ENCODE results near the gene CDK11A.
"Not testable (repeated sequence)": the region's sequence is repeated elsewhere in the genome, so short reads cannot be mapped to it uniquely, and the experiment has no call there.

CDK11A gene

DNA sequence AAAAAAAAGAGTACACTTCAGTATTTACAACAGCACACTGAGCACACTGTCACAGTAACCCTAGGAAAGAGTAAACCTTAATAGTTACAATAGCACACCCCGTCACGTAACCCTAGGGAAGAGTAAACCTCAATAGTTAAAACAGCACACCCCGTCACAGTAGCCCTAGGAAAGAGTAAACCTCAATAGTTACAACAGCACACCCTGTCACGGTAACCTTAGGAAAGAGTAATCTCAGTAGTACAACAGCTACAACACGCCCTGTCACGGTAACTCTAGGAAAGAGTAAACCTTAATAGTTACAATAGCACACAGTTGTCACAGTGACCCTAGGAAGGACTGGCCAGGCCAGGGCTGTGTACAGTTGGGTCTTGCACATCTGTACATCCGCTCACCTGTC, 3.0 kb downstream of the CDK11A start:
- no peak for DNase-seq (ENCODE audit: low spot score)

DNA sequence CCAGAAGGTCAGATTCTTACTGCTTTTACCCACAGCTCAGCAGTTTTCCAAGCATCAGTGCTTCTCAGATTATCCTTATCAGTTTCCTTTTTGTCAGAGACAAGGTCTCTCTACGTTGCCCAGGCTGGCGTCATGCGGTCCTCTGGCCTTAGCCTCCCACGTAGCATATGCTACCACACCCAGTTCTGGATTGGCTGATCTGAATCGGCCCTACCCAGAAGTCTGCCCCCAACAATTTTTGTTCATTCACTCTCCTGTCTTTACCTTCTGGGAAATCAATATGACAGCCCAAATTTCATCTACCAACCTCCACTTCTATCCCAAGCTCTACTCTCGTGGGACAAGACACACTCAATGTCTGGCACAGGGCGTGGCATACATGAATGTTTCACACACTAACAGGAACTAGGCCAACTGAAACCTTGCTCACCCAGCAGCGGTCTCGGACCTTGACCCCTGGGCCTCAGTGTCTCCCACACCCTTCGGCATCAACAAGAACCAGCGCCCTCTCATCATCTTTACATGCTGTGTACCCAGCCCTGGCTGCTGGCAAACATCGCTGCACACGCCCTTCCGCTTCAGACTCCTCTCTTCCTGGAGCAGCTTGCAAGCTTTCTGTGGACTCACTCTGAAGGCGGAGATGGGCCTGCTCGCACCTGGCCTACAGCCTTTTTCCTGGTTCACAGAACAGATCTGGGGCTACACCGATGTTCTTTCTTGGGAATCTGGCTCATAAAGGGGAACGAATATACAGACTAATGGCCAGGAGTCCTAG, 8.9 kb downstream of the CDK11A start:
- not testable (repeated sequence) for DNase-seq (ENCODE audit: low spot score)

DNA sequence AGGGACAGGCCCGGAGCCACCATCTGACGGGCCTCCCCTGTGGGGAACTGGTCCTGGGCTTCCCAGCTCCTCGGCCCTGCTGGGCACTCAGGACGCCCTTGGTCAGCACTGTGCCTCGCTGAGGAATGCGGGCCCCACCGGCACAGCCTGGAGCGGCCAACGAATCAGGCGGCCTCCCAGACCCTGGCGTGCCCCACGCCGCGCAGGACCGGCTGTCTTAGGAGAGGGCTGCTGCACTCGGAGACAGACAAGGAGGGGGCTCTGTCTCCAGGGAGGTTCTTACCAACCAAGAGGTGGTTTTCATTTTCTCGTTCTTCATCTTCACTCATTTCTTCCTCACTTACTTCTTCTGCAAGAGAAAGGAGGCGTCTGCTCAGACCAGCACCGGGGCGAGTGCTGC, 16.3 kb downstream of the CDK11A start:
- DNase-seq (ENCODE audit: low spot score): not testable (repeated sequence)

DNA sequence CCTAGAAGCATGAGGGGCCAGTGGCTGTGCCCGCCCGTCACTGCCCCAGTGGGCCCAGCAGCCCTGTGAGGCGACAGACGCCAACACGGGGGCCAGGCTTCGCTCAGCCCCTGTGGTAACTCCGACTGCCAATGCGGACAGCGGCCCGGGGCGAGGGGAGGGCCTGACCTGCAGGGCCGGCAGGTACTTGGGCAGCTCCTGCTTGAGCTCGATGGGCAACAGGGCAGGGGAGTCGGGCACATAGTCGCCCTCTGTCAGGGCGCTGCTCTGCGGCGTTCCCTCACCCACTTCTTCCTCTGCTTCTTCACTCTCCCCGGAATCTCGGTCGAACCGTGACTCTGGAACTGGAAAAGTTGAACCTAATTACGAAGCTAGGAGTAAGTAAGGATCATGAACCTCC, 16.9 kb downstream of the CDK11A start:
- not testable (repeated sequence) for DNase-seq (ENCODE audit: low spot score)

DNA sequence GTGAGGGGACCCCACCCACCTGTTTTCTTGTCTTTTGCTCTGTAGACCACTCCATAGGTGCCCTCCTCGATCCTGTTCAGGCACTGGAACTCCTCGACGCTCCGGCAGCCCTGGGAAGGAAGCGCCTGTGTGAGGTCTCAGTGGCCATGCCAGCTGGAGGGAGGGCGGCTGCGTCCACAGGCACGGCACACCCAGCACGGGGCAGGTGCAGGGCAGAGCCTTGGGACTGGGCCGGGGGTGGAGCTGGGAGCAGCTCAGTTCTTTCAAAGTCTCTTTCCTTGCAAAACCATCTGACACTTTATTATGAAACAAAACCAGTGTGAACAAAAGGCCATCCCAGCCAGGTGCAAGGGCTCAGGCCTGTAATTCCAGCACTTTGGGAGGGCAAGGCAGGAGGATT, 18.5 kb downstream of the CDK11A start:
- not testable (repeated sequence) for DNase-seq (ENCODE audit: low spot score)

DNA sequence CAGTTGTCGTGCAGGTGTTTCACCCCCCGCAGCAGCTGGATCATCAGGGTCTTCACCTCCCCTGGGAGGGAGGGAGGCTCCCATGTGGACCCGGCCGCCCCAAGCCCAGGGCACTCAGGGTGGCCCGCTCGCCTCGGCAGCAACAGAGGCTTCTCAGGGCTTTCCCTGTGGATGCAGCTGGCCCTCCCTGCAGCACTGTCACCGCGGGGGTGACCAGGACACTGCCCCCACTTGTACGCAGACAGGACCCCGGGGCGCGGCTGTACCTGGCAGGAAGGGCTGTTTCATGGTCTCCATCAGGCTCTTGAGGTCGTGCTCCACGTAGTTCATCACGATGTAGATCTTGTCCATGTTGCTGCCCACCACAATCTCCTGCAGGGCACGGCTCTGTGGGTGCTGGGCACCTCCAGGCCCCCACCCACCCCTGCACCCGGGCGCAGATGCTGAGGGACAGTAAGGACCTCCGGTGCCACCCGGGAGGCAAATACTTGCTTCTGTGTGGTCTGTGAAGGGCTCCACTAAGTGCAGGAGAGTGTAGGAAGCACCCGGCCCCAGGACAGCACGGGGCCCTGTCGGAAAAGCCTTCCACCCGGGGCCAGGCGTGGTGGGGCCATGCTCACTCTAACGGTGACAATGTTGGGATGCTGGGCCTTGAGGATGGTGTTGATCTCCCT, 19.7 kb downstream of the CDK11A start:
- peak; percentile 1 for DNase-seq (ENCODE audit: low spot score)

DNA sequence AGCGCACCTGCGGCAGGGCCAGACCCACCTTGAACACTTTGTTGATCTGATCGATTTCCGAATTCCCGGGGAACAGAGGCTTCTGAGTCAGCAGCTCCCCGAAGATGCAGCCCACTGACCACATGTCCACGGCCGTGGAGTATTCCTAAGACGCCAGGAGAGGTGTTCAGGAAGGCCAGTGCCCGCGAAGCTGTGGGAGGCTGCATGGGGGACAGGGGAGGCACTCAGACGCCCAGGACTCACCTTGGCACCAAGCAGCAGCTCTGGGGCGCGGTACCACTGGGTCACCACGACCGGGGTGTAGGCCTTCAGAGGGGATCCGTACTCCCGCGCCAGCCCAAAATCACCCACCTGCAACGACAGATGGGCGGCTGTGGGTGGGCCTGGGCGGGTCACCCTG, 20.4 kb downstream of the CDK11A start:
- no peak for DNase-seq (ENCODE audit: low spot score)

DNA sequence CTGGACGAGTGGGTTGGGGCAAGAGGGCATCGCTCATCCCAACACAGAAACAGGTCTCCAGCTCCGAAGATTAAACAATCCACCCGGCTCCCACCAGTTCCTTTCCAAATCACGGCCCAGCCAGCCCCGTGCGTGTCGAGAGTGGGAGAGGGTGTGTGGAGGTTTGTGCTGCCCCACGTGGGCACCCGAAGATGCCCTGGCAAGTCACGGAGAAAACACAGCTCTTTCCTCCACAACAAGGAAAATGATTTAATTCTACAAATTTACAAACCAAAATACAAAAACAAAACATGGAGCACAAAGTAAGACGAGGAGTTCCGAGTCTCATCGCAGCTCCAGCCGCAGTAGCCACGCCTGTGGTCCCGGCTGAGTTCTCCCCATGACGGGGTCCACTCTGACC, 21.7 kb downstream of the CDK11A start:
- DNase-seq (ENCODE audit: low spot score): not testable (repeated sequence)

DNA sequence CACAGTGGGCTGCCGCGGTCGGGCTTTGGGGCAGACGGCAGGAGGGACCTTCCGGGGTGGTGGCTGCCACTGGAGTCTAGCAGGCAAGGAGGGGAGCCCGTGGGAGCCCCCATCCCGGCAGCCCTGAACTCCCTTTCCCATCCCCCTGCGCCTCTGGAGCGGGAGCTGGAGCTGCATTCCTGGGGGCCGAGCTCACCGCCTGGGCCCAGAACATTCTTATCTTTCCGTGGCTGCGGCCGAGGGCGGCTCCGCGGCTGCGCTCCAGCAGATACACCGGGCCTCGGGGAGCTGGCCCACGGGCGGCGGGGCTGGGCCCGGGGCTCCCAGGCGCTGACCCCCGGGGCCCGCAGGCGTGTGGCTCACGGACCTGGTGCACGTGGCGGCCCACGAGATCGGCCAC, 23.6 kb downstream of the CDK11A start:
- not testable (repeated sequence) for DNase-seq (ENCODE audit: low spot score)

DNA sequence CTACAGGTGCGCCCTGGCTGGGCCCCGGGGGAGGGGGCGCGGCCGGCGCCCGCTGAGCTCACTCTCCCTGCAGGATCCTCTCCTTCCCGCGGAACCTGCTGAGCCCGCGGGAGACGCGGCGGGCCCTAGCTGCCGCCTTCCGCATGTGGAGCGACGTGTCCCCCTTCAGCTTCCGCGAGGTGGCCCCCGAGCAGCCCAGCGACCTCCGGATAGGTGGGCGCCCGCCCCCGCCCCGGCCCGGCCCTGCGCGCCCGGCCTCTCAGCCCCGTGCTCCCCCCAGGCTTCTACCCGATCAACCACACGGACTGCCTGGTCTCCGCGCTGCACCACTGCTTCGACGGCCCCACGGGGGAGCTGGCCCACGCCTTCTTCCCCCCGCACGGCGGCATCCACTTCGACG, 24.1 kb downstream of the CDK11A start:
- DNase-seq (ENCODE audit: low spot score): not testable (repeated sequence)

DNA sequence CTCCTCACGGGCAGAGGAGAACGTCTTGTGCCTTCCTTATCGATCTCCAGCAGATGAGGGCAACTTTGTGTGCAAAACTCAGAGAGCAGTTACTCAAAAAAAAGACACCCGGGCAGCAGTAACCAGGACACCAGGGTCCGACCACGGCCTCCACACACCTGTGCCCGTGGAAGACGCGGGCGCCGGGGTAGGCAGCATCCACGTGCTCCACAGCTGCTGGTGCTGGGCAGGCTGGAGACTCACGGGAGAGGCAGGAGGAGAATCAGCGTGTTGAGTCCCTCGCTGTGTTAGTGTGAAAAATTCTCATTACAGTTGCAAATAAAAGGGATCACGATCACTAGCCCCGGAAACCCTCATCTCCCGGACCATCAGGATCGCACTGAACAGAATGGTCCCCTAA, 25.1 kb downstream of the CDK11A start:
- not testable (repeated sequence) for DNase-seq (ENCODE audit: low spot score)

DNA sequence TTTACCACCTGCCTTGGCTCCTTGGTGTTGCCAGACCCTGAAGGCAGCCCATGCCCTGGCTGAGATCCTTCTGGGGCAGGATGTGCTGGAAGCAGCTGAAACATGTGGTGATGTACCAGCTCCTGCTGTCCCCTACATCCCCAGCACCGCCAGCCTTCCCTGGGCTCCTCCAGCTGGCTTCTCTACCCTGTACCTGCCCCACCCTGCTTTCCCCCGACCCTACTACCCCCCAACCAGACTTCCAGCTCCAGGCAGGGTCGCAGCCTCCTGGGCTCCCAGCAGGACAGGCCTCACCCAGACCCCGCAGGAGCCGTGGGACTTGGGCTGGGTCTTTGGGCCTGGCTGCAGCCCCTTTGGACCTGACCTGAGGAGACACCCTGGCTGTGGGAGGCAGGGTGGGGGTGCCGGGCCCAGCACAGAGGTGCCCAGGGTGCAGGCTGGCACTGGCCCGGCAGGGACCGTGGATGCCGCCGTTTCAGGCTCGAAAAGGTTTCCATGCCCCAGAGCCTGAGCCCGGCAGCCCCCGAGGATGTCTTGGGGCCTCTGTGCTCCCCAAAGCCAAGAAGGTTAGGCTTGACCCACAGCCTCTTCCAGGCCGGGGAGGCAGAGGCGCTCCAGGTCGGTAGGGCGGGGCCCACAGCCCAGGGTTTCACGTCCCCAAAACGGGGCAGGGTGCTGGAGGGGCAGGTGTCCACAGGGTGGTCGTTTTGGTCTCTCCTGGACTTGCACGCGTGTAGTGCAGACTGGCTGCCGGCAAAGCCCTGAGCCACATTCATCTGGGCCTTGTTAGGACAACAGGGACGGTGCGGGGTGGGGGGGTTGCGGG, 26.6 kb downstream of the CDK11A start:
- DNase-seq (ENCODE audit: low spot score): not testable (repeated sequence)

DNA sequence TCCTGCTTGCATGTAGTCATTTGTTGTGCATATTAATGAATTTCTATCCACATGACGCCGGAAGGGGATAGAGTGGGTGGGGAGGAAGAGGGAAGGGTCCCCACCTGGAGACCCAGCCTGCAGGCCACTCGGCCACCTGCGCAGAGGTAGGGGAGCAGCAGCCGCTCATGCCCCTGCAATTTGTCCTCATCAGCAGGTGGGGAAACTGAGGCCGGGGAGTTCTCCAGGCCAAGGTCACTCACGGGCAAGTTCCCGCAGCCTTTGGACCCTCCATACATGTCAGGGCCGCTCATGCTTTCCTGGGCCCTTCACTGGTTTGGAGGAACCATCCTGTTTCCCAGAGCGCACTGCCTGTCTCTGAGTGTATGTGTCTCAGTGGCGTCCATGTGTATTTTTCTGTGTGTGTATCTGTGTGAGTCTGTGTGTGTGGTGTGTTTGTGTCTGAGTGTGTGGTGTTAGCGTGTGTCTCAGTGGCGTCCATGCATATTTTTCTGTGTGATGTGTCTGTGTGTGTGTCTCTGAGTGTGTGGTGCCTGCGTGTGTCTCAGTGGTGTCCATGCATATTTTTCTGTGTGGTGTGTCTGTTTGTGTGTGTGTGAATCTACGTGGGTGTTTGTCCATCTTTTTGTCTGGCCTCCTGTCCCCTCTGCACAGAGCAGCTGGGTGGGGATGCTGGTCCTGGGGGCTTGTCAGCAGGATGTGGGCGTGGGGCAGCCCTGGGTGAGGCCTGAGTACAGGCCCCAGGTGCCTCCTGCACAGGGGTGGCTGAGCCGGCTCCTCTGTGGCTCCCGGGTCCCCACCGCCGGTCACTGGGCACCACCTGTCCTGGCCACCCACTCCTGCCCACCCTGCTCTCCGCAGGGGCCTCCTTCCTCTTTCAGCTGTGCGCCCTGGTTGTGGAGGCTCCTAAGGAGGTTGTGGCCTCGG, 27.5 kb downstream of the CDK11A start:
- DNase-seq (ENCODE audit: low spot score): not testable (repeated sequence)

DNA sequence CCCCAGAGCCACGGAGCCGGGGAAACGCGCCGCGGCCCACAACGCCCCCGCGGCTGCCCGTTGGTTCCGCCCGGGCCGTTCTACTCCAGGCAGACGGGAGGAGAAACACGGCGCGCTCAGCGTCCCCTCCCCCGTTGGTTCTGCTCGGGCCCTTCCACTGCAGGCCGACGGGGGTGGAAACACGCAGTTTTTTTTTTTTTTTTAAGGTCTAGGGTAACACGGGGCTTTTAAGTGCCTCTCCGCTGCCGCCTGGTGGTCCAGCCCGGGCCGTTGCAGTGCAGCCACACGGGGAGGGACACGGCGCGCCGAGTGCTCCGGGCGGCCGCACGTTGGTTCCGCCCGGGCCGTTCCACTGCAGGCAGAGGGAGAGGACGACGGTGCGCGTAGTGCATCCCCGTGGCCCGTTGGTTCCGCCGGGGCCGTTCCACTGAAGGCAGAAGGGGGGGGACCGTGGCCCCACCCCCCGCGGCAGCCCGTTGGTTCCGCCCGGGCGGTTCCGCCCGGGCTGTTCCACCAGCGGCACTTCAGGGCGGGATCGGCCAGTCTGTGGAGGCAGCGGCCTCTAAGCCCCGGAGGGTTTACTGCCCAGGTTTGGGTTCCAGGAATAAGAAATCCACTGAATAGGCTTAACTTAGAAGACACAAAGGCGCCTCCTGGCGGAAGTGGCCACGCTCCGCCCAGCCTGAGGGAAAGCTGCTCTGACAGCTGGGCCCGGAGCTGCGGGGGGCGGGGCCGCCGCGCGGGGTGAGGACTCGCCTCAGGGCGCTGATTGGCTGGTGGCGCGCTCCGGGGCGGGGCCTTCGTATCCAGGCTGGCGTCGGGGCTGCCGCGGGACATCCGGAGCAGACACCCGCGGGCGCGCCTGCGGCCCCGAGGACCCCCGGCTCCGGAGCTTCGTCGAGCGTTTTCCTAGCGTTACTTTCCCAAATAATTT, 31.2 kb downstream of the CDK11A start, which contains the start of gene SLC35E2B:
Gene SLC35E2B (minus strand): TSS at position 82 of the 934 bp plus-strand sequence. CDS start 16,096 bp downstream, outside the sequence.
- DNase-seq (ENCODE audit: low spot score): peak; percentile 33

DNA sequence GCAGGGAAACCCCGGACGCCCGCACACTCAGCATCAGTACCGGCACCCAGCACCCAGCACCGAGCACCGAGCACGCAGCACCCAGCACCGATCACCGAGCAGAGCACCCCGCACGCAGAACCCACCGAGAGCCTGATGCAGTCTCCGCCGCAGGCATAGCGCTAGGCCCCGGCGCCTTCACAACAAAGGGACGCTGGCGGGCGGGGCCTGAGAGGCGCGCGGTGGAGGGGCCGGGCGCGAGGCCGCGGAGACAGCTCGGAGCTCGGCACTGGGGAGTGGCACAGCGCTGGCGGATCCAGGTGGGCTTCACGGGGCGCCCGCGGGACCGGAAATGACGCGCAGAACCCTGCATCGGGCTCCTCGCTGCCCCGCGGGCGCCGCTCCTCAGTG, 31.8 kb downstream of the CDK11A start:
- not testable (repeated sequence) for DNase-seq (ENCODE audit: low spot score)

DNA sequence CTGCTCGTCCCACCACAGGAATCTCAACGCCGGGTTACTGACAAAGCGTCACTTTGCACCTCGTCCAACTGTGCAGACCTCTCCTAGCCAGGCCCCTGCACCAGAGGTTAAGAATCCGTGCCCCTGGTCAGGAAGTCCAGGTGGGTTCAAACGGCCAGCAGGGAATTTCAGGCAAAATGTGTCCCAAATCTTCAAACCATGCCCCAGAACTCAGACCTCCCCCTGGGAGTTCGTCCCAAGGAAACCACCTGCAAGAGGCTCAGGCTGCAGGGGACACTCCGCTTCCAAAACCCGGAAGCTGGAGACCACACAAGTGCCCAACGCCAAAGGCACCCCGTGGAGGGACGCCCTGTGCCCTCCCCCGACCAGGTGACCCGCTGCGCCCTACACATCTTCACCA, 32.7 kb downstream of the CDK11A start:
- DNase-seq (ENCODE audit: low spot score): not testable (repeated sequence)

DNA sequence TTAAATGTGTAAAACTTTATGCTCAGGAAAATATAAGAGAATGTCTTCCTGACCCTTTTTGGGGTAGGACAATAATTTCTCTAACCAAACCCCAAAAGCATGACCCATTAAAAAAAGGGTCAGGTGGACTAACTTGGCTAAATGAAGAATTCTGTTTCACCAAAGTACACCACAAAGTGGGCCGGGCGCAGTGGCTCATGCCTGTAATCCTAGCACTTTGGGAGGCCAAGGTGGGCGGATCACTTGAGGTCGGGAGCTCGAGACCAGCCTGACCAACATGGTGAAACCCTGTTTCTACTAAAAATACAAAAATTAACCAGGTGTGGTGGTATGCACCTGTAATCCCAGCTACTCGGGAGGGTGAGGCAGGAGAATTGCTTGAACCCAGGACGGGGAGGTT, 34.6 kb downstream of the CDK11A start:
- not testable (repeated sequence) for DNase-seq (ENCODE audit: low spot score)

DNA sequence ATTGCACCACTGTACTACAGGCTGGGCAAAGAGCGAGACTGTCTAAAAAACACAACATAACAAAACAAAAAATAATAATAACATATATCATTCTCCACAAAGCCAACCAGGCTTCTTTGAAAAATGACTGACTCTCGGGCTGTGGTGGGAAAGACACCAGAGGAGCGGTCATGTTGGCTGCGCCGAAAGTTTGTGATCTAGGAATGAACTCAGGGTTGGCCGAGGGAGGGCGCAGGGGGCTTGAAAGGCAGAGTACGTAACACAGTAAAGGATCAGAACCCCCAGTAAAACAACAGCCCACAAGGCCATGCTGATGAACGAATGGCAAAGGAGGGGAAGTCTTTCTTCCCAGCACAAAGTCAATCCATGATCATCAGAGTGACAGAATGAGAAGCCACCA, 36.3 kb downstream of the CDK11A start:
- no peak for DNase-seq (ENCODE audit: low spot score)

DNA sequence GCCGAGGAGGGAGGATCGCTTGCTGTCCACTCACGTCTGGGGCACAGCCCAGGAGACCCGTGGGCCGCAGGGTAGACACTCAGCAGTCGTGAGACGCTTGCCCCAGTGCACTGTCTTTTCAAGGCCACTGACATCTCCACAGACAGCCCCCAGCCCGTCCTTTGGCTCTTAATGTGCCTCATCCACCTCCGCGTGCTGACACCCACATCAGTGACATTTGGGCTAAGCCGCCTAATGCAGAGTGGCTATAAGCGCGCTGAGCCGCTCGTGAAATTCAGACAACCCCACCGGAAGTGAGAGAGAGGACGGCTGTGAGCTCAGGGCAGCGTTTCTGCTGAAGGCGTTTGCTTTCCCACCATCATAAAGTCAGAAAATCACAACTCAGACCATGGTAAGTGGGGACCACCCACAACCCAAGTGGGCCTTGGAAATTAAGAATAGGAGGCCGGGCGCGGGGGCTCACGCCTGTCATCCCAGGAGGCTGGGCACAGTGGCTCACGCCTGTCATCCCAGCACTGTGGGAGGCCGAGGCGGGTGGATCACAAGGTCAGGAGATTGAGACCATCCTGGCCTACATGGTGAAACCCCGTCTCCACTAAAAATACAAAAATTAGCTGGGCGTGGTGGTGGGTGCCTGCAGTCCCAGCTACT, 40.0 kb downstream of the CDK11A start:
- peak; percentile 8 for DNase-seq (ENCODE audit: low spot score)

Measured in iPS-NIHi11 (cell line).